ENCODE results near the gene PCDHB5. TPM values are rescaled to one million over a fixed set of nuclear protein-coding genes. Genes with fewer than 3 reads are reported as not detected.
"Not testable (repeated sequence)": the region's sequence is repeated elsewhere in the genome, so short reads cannot be mapped to it uniquely, and the experiment has no call there.

Gene PCDHB5
- total RNA-seq, 1 donor, result 2.9 TPM

DNA sequence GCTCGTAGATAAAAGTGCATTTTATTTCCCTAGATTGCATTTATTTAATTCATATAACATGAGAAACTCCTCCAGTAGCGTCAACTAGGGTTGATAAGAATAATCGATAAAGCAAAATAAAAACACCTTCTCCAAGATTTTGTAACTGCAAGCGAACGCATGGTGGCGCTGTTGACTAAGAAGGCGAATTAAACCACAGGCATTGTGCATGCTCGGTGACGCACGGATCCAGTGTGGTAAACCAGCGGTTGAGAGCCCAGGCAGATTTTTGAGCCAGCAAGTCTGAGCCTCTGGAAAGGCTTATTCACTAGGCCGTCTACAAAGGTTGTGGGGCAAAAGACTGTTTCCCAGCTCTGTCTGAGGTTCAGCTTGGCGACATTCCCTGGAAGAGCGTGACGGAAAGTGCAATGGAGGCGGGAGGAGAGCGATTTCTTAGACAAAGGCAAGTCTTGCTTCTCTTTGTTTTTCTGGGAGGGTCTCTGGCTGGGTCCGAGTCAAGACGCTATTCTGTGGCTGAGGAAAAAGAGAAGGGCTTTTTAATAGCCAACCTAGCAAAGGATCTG is 34.7 kb upstream of the PCDHB5 start, which contains the start of gene PCDHB3:
TSS of gene PCDHB3 (plus strand) at position 231 of the 563 bp plus-strand sequence. CDS start at position 408, 177 bp downstream.
- Histone ChIP-seq H3K4me2 (ENCODE audit: insufficient read depth, low read length) (no peak within 1 kb of the TSS), H3K4me3 (ENCODE audit: insufficient read depth, low read length) (peak within 1 kb of the TSS; percentile 22), H3K36me3 (ENCODE audit: insufficient read depth, low read length) (no peaks in the 10 kb centered on the region), H2AFZ (ENCODE audit: low read length) (no peak within 1 kb of the TSS), H3K27me3 (ENCODE audit: insufficient read depth, low read length) (no peaks in the 10 kb centered on the region), H3K4me1 (ENCODE audit: insufficient read depth, low read length) (no peaks in the 10 kb centered on the region), H3K27ac (ENCODE audit: low read depth, low read length) (no peak within 1 kb of the TSS), H3K79me2 (ENCODE audit: insufficient read depth, low read length) (no peaks in the 10 kb centered on the region), H4K20me1 (ENCODE audit: insufficient read depth, low read length) (no peaks in the 10 kb centered on the region), H3K9me3 (ENCODE audit: low read depth, low read length) (no peaks in the 10 kb centered on the region)
- TF ChIP-seq, protein P1, sequence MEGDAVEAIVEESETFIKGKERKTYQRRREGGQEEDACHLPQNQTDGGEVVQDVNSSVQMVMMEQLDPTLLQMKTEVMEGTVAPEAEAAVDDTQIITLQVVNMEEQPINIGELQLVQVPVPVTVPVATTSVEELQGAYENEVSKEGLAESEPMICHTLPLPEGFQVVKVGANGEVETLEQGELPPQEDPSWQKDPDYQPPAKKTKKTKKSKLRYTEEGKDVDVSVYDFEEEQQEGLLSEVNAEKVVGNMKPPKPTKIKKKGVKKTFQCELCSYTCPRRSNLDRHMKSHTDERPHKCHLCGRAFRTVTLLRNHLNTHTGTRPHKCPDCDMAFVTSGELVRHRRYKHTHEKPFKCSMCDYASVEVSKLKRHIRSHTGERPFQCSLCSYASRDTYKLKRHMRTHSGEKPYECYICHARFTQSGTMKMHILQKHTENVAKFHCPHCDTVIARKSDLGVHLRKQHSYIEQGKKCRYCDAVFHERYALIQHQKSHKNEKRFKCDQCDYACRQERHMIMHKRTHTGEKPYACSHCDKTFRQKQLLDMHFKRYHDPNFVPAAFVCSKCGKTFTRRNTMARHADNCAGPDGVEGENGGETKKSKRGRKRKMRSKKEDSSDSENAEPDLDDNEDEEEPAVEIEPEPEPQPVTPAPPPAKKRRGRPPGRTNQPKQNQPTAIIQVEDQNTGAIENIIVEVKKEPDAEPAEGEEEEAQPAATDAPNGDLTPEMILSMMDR (IDR thresholded peaks at IDR 0.05; ENCODE audit: extremely low read depth, low read depth, low read length), result peak; percentile 46
- peak; percentile 76 for DNase-seq (ENCODE audit: insufficient read length, low spot score, missing footprints)

DNA sequence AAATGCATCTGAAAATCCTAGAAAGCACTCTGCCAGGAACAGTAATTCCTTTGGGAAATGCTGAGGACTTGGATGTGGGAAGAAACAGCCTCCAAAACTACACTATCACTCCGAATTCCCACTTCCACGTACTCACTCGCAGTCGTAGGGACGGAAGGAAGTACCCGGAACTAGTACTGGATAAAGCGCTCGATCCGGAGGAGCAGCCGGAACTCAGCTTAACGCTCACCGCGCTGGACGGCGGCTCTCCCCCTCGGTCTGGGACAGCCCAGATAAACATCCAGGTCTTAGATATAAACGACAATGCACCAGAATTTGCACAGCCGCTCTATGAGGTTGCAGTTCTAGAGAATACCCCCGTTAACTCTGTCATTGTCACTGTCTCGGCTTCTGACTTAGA is 33.9 kb upstream of the PCDHB5 start:
- no peaks in the 10 kb centered on the region for H4K20me1 ChIP-seq (ENCODE audit: insufficient read depth, low read length)
- H3K27me3 ChIP-seq (ENCODE audit: insufficient read depth, low read length), result no peaks in the 10 kb centered on the region
- H3K4me1 ChIP-seq (ENCODE audit: insufficient read depth, low read length), result no peaks in the 10 kb centered on the region
- DNase-seq (ENCODE audit: insufficient read length, low spot score, missing footprints), result no peak
- TF ChIP-seq, protein P1 (IDR thresholded peaks at IDR 0.05; ENCODE audit: extremely low read depth, low read depth, low read length), result no peak
- no peak overlapping the region for H2AFZ ChIP-seq (ENCODE audit: low read length)
- H3K4me2 ChIP-seq (ENCODE audit: insufficient read depth, low read length), result no peak overlapping the region
- no peaks in the 10 kb centered on the region for H3K9me3 ChIP-seq (ENCODE audit: low read depth, low read length)
- no peak overlapping the region for H3K27ac ChIP-seq (ENCODE audit: low read depth, low read length)
- H3K4me3 ChIP-seq (ENCODE audit: insufficient read depth, low read length), result no peak overlapping the region
- no peaks in the 10 kb centered on the region for H3K36me3 ChIP-seq (ENCODE audit: insufficient read depth, low read length)
- no peaks in the 10 kb centered on the region for H3K79me2 ChIP-seq (ENCODE audit: insufficient read depth, low read length)

DNA sequence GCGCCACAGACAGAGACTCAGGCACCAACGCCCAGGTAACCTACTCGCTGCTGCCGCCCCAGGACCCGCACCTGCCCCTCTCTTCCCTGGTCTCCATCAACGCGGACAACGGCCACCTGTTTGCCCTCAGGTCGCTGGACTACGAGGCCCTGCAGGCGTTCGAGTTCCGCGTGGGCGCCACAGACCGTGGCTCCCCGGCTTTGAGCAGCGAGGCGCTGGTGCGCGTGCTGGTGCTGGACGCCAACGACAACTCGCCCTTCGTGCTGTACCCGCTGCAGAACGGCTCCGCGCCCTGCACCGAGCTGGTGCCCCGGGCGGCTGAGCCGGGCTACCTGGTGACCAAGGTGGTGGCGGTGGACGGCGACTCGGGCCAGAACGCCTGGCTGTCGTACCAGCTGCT is 32.9 kb upstream of the PCDHB5 start:
- H2AFZ ChIP-seq (ENCODE audit: low read length); H3K4me1 ChIP-seq (ENCODE audit: insufficient read depth, low read length); H4K20me1 ChIP-seq (ENCODE audit: insufficient read depth, low read length); H3K36me3 ChIP-seq (ENCODE audit: insufficient read depth, low read length); H3K9me3 ChIP-seq (ENCODE audit: low read depth, low read length); H3K27ac ChIP-seq (ENCODE audit: low read depth, low read length); H3K79me2 ChIP-seq (ENCODE audit: insufficient read depth, low read length); DNase-seq (ENCODE audit: insufficient read length, low spot score, missing footprints); H3K4me3 ChIP-seq (ENCODE audit: insufficient read depth, low read length); H3K4me2 ChIP-seq (ENCODE audit: insufficient read depth, low read length); H3K27me3 ChIP-seq (ENCODE audit: insufficient read depth, low read length): not testable (repeated sequence)

DNA sequence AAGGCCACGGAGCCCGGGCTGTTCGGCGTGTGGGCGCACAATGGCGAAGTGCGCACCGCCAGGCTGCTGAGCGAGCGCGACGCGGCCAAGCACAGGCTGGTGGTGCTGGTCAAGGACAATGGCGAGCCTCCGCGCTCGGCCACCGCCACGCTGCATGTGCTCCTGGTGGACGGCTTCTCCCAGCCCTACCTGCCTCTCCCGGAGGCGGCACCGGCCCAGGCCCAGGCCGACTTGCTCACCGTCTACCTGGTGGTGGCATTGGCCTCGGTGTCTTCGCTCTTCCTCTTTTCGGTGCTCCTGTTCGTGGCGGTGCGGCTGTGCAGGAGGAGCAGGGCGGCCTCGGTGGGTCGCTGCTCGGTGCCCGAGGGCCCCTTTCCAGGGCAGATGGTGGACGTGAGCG is 32.5 kb upstream of the PCDHB5 start:
- H3K79me2 ChIP-seq (ENCODE audit: insufficient read depth, low read length); H3K4me3 ChIP-seq (ENCODE audit: insufficient read depth, low read length); H3K4me1 ChIP-seq (ENCODE audit: insufficient read depth, low read length); H3K27ac ChIP-seq (ENCODE audit: low read depth, low read length); H3K36me3 ChIP-seq (ENCODE audit: insufficient read depth, low read length); H2AFZ ChIP-seq (ENCODE audit: low read length); H3K27me3 ChIP-seq (ENCODE audit: insufficient read depth, low read length); DNase-seq (ENCODE audit: insufficient read length, low spot score, missing footprints); H4K20me1 ChIP-seq (ENCODE audit: insufficient read depth, low read length); H3K4me2 ChIP-seq (ENCODE audit: insufficient read depth, low read length); H3K9me3 ChIP-seq (ENCODE audit: low read depth, low read length): not testable (repeated sequence)

DNA sequence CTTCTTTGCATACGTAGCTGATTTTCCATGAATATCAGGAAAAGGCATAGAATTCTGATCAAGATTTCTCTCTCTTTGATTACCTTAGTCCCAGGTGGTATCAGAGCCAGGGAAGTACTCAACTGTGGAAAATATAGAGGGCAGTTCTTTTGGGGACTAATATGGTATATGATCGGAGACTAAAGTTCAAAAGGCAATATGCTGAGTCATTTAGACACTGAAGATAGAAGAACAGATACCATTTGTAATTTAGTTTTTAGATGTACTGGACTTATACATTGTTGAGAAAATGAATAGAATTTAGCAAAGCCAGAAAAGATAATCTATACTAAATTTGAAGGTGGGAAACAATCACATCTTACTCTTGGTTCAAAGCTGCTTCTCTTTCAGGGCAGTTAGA is 29.7 kb upstream of the PCDHB5 start:
- no peak for DNase-seq (ENCODE audit: insufficient read length, low spot score, missing footprints)
- Histone ChIP-seq H4K20me1 (ENCODE audit: insufficient read depth, low read length) (no peaks in the 10 kb centered on the region), H3K9me3 (ENCODE audit: low read depth, low read length) (no peaks in the 10 kb centered on the region), H3K27me3 (ENCODE audit: insufficient read depth, low read length) (no peaks in the 10 kb centered on the region), H3K4me2 (ENCODE audit: insufficient read depth, low read length) (no peak overlapping the region), H3K4me1 (ENCODE audit: insufficient read depth, low read length) (no peaks in the 10 kb centered on the region), H3K27ac (ENCODE audit: low read depth, low read length) (no peak overlapping the region), H3K79me2 (ENCODE audit: insufficient read depth, low read length) (no peaks in the 10 kb centered on the region), H3K36me3 (ENCODE audit: insufficient read depth, low read length) (no peaks in the 10 kb centered on the region), H2AFZ (ENCODE audit: low read length) (no peak overlapping the region), H3K4me3 (ENCODE audit: insufficient read depth, low read length) (no peak overlapping the region)
- TF ChIP-seq, protein P1 (IDR thresholded peaks at IDR 0.05; ENCODE audit: extremely low read depth, low read depth, low read length), result no peak

Measured in osteoblast (primary cell).